Gastroesophageal sphincter (tissue), 3 donors: Measurements from ENCODE around the gene GABRB3.

ENCODE experiments used
- CTCF ChIP-seq, 4 experiments: fragments of 200-600 bp in 2 of 4; fragments of 450-650 bp in 2 of 4; sonication (generic) in 1 of 4; IDR thresholded peaks; one replicate each; pipeline ENCODE4 v1.5.1; 2017 to 2019; ENCODE audit warnings: antibody characterized with exemption in 4 of 4, mild to moderate bottlenecking in 2 of 4, moderate library complexity in 2 of 4
- POLR2AphosphoS5 ChIP-seq: sonication (generic); formaldehyde crosslinking; IDR thresholded peaks from one replicate; pipeline ENCODE4 v1.6.1; 2017; ENCODE audit warnings: antibody characterized with exemption

GRCh38 chr15:26773067-26773877 is 406 bp upstream of the GABRB3 start:
- no peak for TF ChIP-seq POLR2AphosphoS5
- no peak for TF ChIP-seq CTCF (IDR thresholded peaks at IDR 0.05)
